GM21367 (cell line): ENCODE results near the gene CLEC3B.
"Not testable (repeated sequence)": the region's sequence is repeated elsewhere in the genome, so short reads cannot be mapped to it uniquely, and the experiment has no call there.

Source experiments
- ATAC-seq: cut with Tn5 transposase; IDR thresholded peaks from one replicate; pipeline ENCODE4 v1.9.1; 2021; ENCODE audit not compliant: unreplicated experiment

The CLEC3B gene

DNA sequence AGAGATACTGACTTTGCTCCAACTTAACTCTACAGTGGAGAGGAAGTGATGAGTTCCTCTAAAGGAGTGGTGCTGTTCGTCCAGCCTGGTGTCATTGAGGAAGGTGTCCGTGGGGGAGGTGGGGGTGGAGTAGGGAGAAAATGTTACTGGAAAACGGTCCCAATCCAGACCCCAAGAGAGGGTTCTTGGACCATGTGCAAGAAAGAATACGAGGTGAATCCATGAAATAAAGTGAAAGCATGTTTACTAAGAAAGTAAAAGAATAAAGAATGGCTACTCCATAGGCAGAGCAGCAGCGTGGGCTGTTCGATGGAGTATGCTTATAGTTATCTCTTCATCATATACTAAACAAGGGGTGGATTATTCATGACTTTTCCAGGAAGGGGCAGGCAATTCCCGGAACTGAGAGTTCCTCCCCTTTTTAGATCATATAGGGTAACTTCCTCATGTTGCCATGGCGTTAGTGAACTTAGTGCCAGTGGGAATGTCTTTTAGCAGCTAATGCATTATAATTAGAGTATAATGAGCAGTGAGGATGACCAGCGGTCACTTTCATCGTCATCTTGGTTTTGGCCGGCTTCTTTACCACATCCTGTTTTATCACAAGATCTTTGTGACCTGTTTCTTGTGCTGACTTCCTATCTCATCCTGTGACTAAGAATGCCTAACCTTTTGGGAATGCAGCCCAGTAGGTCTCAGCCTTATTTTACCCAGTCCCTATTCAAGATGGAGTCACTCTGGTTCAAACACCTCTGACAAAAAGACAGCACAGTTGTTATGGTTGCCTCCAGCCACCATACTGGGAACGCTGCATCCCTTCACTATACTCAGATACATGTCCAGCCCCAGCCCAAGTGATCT is 38.6 kb downstream of the CLEC3B start:
- ATAC-seq = no peak

DNA sequence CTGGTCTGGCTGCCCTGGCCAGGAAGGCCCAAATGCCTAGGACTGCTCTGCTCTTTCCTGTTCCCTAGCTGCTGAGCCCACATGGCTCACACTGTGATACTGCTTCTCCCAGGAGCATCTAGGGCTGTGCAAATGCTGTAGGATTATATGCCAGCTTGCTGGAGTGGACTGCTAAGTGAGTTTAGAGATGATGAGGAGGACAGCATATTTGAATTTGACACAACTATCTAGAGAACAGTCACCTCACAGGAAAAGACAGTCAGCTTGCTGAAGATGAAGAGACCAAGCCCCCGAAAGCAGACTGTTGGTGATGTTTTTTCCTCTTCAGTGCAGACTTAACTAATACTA is 39.2 kb downstream of the CLEC3B start:
- ATAC-seq = no peak

DNA sequence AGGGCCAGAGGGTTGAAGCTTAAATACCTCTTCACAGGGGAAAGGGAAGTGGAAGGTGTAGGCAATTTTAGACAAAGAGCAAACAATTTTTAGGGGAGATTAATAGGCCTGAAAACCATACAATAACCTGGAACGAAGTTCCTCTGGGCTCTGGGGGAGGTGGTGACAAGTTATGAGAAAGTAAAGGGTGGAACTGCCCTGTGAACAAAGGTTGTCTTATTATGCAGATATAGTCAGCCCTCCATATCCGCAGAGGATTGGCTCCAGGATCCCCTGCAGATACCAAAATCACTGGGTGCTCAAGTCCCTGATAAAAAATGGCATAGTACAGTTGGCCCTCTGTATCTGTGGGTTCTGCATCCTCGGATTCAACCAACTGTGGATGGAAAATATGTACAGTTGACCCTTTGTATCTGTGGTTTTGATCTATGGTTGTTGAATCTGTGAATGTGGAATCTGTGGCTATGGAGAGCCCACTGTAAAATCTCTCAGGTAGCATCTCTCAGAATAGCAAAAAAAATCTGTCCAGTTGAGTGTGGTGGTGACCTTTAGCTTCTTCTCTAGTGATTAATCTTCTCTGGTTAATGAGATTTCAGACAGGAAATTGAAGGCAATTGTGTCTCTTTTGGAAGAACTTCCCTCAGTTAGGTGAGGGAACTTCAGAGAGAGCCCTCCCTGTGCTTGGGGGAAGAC is 40.2 kb downstream of the CLEC3B start:
- no peak for ATAC-seq

DNA sequence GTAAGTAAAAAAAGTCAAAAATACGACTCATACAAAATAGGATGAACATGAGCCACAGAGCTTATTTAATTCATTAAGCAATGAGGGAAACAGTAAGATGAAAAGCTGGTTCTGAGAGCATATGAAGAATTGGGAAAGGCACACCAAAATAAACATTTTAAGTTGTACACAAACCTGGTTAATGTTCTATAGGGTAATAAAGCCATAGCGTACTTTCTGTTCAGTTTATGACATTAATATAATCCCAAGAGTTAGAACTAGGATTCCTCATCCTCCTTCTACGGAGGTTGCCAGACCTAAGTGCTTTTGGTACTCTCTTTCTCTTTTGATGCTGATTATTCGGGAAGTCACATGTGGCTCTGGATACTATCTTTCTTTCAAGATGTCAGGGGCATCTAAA is 41.4 kb downstream of the CLEC3B start:
- no peak for ATAC-seq

DNA sequence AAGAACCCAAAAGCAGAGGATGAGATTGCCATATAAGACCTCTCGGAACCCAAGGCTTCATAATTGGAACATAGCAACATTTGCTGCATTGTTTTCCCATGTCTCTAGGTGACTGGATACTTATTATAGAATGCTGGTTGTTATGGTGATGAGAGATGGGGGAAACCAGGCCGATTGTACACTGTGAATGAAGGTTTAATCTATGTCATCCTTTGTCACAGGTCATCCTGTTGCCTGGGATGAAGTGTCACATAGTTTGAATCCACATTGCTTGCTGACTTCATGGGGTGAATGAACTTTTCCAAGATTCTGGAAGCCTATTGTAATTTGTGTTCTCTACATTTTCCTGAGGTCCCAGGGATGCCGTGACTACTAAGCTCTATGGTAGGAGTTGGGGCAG is 41.8 kb downstream of the CLEC3B start:
- no peak for ATAC-seq

DNA sequence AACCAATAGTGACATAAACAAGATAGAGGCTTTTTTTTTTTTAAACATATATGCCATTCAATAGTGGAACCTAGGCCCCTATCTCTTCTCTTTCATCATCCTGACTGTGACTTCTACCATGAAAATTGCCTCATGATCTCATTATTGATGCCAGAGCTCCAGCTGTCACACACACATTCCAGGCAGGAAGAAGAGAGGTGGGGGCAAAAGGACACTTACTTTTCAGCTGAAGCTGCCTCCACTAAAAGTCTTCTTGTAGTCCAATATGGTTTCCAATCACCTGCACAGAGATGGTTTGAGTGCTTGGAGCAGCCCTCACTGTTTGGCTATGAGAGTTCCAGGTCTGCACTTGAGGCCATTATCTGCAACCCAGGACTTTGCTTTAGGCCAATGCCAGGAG is 45.0 kb downstream of the CLEC3B start:
- ATAC-seq = no peak

DNA sequence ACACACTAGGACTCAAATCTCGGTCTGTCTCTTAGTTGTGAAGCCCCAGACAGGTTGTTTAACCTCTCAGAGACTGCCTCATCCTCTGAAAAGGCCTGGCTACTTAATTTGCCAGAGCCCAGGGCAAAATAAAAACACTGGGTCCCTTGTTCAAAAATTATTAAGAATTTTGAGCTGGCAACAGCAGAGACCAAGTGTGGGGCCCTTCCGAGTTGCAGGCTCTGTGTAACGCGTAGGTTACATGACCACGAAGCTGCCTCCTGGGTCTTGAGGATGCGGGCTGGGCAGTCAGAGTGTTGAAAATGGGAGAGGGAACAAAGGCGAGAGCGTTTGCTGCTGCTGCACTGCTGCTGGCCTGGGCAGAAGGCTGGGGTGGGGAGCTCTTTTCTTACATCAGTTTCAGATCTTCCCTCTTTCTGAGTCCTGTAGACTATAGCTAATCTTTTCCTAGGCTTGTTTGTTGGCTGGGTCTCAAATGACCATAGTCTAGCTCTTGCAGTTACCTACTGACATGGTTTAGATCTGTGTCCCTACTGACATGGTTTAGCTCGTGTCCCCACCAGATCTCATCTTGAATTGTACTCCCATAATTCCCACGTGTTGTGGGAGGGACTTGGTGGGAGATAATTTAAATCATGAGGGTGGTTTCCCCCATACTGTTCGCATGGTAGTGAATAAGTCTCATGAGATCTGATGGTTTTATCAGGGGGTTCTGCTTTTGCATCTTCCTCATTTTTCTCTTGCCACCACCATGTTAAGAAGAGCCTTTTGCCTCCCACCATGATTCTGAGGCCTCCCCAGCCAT is 49.9 kb downstream of the CLEC3B start:
- ATAC-seq = no peak

DNA sequence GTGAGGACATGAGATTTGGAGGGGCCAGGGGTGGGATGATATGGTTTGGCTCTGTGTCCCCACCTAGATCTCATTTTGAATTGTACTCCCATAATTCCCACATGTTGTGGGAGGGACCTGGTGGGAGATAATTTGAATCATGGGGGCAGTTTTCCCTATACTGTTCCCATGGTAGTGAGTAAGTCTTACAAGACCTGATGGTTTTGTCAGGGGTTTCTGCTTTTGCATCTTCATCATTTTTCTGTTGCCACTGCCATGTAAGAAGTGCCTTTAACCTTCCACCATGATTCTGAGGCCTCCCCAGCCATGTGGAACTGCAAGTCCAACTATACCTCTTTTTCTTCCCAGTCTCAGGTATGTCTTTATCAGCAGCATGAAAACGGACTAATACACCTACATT is 52.2 kb downstream of the CLEC3B start:
- ATAC-seq = not testable (repeated sequence)

DNA sequence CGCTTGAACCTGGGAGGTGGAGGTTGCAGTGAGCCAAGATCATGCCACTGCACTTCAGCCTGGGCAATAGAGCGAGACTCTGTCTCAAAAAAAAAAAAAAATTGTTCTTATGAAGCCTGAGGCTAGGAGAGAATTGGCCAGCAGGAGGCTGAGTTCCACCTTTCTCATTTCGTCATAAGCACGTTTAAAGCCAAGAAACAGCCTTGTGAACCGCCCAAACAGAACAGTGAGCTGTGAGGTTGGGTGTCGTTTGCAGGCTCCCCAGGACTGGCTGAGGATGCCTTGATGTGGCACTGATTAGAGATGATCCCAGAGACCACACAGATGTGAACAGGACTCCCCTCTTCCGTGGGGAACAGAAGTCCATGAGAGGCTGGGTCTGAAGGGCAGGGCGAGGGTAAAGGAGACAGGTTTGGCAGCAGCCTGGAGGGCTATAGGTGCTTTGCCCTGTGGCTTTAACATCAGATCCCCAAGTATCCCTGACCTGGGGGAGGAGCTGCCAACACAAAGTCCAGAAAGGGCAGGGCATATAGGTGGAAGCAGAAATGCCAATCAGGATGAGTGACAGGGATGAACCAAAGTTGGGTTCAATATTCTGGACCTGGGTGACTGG is 52.9 kb downstream of the CLEC3B start:
- no peak for ATAC-seq

DNA sequence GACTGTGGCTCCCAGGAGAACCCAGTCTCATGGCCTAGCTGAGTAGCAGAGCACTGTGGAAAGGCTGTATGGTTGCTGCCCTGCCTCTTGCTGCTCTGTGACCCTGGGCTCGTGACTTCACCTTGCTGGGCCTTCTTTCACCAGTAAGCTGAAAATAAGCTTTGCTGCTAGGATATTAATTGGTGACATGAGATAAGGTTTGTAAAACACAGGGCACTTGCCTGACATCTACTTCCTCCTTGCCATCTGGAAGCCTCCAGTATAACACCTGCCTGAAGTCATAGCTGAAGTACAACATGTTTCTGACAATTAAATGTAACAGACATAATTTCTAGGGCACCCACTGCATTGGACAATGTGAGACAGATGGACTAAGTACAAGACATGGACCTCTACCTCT is 53.6 kb downstream of the CLEC3B start:
- no peak for ATAC-seq

DNA sequence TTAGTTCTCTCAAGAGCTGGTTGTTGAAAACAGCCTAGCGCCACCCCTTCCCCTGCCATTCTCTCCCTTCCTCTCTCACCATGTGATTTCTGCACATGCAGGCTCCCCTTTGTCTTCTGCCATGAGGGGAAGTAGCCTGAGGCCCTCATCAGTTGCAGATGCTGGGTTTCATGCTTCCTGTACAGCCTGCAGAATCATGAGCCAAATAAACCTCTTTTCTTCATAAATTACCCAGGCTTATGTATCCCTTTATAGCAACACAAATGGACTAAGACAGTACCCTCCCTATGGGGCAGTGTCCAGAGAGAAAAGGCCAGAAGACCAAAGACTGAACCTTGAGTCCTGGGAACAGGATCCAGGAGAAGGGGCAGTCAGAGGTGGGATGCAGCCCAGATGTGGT is 54.7 kb downstream of the CLEC3B start:
- ATAC-seq = no peak

DNA sequence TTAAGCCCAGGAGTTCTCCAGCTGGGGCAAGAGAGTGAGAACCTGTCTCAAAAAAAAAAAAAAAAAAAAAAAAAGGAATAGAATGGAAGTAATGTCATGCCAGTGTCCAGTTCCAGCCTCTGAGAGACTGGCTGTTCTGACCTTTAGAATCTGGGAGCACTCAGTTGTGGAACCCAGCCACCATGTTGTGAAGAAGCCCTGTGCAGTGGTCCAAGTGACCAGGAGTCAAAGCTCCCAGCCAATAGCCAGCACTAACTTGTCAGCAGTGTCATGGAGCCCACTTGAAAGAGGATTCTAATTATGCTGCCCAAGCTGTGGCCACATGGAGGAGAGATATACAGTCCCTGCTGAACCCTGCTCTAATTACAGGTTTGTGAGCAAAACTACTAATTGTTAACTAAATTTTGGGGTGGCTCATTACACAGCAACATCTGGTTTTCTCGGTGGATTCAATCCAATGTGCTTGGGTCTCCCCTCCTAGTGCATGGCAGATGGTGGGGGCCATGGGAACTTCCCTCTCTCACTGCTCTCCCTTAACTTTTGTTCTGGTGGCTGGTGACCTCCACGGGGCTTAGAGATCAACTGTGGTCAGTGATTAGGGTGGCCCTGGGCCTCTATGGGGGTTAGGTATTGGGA is 55.5 kb downstream of the CLEC3B start:
- no peak for ATAC-seq

DNA sequence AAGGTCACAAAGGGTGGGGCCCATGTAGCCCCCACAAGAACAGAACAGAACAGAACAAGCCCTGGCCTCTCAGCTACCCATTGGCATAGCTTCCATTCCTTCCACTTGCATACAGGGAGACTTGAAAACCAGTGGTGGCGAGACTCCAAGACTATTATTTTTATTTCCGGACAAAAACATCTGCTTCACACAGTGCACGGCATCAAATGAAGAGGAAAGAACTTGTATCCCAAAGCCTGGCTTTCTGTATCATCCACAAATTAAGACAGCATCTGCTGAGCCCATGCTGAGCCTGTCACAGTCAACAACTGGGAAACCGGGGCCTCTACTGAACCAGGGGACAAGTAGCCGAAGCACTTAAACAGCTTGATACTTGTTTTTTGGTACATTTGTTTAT is 56.0 kb downstream of the CLEC3B start:
- ATAC-seq = no peak

DNA sequence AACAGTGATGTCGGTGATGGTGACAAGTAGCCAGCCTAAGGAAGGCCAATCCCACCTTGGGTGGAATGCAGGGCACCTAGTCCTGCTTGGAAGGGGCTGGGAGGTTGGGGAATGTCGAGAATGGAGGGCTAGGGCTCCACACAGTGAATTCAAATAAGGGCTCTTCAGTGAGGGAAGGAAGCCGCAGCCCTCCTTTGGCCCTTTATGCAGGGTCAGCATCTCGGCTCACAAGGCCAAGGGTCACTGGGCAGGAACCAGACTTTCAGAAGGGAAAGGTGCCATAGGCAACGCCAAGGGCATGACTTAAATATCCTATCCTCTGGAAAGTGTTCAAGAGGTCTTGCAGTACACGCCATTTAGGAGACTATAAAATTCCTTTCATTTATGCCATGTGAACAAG is 56.9 kb downstream of the CLEC3B start:
- ATAC-seq = no peak

DNA sequence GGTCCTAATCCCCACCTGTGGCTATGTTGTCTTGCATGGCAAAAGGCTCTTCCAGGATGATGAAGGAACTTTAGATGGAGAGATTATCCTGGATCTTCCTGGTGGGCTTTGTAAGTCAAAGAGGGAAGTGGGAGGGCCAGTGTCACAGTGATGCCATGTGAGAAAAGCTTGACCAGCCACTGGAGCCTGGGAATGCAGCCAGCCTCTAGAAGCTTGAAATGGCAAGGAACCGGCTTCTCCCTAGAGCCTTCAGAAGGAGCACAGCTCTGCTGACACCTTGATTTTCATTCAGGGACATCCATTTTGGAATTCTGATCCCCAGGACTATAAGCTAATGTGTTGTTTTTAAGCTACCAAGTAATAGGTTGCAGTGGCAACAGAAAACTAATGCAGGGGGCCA is 58.3 kb downstream of the CLEC3B start:
- ATAC-seq = no peak

DNA sequence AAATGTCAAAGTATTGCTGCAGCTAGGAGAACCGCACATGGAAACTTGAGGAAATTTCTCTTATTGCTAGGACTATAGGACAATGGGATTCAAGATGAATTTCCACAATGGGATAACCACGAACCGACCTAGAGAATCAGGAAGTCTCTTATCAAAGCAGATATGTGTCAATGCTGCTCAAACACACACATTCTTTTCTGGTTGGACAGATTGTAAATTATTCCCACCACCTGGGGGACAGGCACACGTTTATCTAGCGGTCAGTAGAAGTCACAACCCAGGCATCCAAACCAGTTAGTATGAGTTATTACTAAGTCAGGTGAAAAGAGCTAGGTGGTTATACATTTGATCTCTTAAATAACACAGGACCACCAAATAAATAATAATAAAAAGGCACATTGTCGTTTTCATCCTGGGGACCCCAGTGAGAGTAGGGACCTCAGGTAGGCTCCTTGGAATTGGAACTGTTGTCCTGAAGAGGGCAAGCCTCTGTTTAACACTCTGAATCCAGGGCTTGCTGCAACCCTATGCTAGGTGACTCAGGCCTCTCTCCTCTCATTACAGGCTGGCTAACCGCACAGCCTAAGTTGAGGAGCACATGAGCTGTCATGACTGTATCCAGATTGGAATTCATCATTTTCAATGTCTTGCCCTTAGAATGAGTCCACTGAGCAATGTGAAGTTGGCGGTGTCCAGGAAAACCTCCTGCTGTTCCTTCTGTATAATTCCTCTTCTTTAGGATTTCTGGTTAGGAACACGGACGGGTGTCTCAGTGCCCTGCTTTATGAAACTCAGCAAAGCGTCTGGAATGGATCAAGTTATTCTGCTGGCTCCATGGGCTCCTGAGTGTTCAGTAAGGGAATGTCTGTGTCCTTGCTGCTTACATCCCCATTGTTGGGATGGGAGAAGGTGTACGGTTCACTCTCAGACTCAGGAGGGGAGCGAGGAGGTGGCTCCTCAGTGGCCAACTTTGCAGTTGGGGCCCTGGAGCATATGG is 59.0 kb downstream of the CLEC3B start:
- ATAC-seq = no peak
